Thyroid gland (tissue), 4 donors: ENCODE measurements around the gene ASF1B.

ENCODE experiments used
- CTCF ChIP-seq, 6 experiments: fragments of 200-600 bp in 3 of 6; fragments of 450-650 bp in 3 of 6; sonication (generic) in 3 of 6; IDR thresholded peaks; one replicate each; pipeline ENCODE4 v1.5.1; 2016 to 2019; ENCODE audit warnings: antibody characterized with exemption in 6 of 6, mild to moderate bottlenecking in 2 of 6, inconsistent platforms in 1 of 6, moderate library complexity in 1 of 6
- POLR2A ChIP-seq, 2 donors: fragments of 450-650 bp; IDR thresholded peaks; one replicate each; pipeline ENCODE4 v1.6.1; 2017; ENCODE audit warnings: antibody characterized with exemption in 2 of 2, mild to moderate bottlenecking in 2 of 2, moderate library complexity in 1 of 2

- TF ChIP-seq POLR2A (IDR thresholded peaks at IDR 0.05) (no peak), CTCF (IDR thresholded peaks at IDR 0.05) (no peak)
Measured at GRCh38 chr19:14116525-14116917, 19.9 kb downstream of the ASF1B start.
